Activated T-helper 9 cell treated with anti-CD3 and anti-CD28 coated beads, Interleukin-2, amount 50 U/mL, for 16 hours (primary cell): ENCODE results near the gene LY6G6F.
"Not testable (repeated sequence)": the region's sequence is repeated elsewhere in the genome, so short reads cannot be mapped to it uniquely, and the experiment has no call there.

Source experiments
- DNase-seq: peaks from one replicate; pipeline ENCODE4 v3.0.0-alpha.2; 2020; ENCODE audit warnings: low read depth

LY6G6F gene

DNA sequence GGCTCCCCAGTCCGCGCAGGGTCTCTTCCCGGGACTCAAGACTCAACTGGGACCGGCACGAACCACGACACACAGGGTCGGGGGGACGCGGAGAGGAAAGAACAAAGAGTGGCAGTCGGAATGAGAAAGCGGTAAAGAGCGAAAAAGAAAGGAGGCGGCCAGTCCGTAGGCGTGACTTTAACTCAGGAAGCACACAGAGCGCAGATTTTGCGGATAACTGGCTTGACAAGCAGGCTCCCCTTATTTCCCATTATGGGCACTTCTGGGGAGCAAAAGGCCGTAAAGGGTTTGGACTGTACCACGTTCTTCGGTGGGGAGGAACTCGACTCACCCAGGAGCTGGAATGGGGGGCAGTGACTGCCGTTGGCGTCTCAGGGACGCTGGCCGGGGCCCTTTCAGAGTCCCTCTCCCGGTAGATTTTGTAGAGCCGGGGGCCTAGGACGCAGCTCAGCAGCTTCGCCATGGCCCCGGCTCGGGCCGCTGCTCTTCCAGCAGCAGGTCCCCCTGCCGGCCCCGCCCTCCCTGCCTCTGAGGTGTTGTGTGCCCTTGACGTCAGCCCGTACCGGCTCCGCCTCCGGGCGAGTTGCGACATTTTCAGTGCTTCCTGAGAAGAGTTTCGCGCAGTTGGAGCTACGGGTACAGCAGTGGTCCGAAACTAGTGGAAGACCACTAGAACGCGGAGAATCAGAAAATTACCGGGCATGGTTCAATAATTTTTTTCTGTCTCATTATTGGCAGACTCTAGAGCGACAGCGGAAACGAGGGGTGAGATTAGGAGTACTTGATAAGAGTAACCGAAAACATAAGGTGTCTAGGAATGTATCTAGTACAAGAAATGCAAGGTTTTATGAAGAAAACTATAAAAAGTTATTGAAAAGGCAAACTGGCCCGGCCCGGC is 3.6 kb upstream of the LY6G6F start, which contains the start of gene ABHD16A:
Gene ABHD16A, minus strand, starts transcription at position 506 of the 898 bp plus-strand sequence. Its CDS starts 43 bp downstream, at position 463.
- DNase-seq = peak; percentile 94

DNA sequence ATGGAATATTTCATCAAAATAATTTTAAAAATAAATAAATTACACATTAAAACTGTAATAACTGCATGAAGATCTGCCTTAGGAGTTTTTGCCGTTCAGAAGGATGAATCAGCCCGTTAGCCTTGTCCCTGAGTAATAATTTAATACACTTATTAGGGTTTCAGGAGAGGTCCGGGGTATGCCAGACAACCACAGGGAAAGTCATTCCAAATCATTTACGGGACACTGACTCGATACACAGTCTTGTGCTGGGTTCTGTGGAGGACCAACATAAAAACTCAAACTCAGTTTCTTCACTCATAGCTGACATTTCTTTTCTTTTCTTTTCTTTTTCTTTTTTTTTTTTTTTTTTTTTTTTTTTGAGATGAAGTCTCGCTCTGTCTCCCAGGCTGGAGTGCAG is 735 bp upstream of the LY6G6F start:
- no peak for DNase-seq

DNA sequence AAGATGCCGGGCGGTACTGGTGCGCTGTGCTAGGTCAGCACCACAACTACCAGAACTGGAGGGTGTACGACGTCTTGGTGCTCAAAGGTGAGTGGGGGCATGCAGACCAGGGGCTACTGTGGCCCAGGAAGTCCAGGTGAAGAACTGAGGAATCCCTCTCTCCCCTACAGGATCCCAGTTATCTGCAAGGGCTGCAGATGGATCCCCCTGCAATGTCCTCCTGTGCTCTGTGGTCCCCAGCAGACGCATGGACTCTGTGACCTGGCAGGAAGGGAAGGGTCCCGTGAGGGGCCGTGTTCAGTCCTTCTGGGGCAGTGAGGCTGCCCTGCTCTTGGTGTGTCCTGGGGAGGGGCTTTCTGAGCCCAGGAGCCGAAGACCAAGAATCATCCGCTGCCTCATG is 1.0 kb downstream of the LY6G6F start:
- DNase-seq = no peak

DNA sequence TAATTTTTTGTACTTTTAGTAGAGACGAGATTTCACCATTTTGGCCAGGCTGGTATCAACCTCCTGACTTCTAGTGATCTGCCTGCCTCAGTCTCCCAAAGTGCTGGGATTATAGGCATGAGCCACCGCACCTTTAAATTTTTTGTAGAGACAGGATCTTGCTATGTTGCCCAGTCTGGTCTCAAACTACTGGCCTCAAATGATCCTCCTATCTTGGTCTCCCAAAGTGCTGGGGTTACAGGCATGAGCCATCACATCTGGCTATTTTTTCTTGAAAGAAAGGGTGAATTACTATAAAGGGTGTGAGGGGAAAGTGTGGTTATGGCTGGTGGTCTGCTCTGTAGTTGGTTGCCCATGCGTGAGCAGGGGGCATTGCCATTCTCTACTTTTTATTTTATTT is 1.6 kb downstream of the LY6G6F start:
- DNase-seq = no peak

DNA sequence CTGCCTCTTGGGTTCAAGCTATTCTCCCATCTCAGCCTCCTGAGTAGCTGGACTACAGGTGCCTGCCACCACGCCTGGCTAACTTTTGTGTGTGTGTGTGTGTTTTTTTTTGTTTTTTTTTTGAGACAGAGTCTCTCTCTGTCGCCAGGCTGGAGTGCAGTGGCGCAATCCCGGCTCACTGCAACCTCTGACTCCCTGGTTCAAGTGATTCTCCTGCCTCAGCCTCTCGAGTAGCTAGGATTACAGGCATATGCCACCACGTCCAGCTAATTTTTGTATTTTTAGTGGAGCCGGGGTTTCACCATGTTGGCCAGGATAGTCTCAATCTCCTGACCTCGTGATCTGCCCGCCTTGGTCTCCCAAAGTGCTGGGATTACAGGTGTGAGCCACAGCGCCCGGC is 2.5 kb downstream of the LY6G6F start:
- DNase-seq = not testable (repeated sequence)

DNA sequence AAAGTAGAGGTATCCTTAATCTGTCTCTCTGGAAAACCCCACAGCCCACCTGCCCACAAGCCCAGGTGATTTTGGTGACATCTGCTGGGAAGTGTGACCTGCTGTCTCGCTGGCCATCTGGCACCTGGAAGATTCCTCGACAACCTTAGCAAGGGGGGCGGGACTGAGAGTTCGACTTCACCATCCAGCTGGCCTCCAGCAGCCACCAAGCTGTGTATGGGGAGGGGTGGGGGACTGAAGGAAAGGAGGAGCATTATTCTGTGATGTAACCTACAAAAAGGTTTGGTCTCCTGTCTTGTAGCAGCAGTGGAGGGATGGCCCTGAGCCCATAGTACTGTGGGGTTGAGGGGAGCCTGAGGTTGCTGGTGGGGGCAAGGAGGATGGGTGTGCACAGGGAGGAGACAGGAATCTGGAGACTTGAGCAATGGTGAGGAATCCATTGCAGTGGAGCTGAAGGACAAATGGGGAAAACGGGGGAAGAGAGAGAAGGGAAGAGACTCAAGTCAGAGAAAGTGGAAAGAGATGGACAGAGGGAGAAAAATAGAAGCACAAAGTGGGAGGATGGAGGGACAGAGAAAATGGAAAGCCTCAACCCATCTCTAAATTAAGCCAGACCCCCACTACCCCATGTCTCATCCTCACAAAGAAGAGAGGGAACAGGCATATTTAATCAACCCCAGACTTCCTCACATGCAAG is 4.0 kb downstream of the LY6G6F start:
- DNase-seq = no peak

DNA sequence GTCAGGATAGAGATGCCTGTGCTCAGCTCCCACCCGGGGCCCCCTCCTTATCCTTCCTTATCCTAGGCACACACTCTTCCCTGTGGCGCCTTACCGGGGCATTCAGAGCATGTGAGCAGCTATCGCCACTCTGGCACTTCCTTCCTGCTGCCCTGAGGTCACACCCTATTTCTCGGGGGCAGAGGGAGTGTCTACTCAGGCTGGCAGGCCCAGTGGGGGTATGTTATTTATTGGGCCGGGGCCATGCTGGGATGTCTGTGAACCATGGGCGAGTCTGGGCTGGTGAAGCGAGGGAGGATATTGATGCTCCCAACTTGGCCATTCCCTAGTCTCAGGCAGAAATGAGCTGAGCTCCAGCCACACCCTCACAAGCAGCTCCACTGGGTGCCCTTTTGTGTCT is 4.6 kb downstream of the LY6G6F start:
- no peak for DNase-seq

DNA sequence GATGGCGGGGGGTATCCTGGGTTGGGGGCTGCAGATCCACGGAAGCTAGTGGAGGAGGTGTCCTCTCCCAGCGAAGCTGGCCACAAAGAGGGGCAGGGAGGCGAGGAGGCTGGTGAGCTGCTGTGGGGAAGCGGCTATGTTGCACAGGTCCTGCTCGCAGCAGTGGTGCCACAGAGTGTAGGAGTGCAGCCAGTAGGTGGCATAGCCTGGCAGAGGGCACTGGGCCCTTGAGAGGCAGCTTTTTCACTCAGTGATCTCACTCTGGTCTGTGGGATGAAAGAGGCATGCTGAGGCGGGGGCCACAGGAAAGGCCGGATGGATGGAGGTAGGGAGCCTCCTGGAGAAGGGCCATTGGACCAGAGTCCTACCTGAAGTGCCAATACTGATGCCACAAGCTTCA is 5.6 kb downstream of the LY6G6F start:
- DNase-seq = no peak

DNA sequence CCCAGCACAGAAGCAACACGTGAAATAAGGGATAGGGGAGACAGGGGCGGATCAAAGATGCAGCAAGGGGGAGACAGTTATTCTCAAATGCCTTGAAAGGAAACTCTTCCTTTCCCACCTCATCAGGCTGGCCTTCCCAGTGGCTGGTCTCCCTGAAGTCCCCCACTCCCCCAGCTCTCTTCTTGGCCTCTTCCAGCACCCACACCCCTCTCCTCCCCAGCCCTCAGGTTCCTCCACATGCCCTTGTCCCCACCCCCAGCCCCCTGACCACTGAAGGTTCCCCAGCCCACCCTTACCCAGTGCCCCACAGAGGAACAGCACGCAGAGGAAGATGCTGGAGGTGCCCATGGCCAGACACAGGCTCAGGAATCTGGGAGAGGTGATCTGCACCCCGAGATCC is 6.8 kb downstream of the LY6G6F start:
- no peak for DNase-seq

DNA sequence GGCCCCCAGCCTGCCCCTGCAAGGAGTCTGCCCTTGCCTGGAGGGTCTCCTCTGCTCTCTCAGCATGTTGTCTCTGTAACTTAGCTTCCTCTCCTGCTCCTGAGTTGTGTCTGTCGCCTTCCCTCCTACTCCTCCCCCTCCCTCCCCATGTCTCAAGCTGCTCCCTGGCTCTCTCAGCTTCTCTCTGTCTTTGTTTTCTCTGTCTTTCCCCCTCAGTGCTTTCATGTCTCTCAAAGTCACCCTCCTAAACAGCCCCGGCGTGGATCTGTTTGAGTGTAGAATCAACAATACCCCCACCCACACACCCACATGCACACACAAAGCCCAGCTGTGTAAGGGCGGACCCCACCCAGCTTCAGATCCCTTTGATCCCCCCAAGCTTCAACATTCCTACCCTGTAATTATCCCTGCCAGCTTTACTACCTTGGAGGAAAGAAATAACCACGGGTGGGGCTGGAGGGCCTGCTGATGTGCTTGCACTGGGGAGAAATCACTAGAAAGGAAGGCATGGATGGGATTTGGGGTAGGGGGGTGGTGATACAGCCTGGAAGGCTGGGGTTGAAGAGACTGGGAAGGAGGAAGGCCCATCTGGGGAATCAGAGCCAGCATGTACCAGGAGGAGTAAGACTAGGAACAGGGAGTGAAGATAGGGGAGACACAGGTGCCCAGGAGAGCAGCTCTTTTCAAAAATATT is 7.5 kb downstream of the LY6G6F start:
- DNase-seq = no peak

DNA sequence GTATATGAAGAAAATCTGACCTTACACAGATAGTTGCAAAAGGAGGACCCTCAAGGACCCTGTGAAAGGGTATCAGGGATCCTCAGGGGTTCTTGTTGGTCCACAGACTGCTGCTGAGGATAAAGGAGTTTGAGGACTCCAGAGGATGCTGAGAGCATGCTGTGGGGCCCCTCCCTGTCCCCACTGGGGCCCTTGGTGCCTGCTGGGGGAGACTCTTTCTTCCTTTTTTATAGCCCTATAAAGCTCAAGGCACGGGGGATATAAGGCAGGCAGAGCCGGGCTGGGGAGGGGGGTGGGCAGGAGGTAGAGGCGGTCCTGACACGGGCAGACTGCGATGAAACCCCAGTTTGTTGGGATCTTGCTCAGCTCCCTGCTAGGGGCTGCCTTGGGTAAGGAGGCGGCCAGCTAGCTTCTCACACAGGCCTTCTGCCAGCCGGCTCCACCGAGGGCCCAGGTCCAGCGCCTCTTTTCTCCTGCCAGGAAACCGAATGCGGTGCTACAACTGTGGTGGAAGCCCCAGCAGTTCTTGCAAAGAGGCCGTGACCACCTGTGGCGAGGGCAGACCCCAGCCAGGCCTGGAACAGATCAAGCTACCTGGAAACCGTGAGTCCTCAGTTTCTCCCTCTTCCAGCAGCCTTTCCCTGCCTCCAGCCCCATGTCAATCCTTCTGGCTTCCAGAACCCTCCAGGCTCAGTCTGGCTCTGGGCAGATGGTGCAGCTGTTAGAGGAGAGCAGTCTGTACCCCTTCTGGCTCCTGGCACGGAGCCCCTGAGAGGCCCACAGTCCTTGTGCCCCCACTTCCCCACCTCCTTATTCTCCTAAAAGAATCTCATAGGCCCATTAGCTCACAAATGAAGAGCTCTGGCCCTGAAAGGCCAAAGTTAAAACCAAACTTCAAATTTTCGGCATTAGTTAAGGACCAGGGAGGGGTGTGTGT is 8.6 kb downstream of the LY6G6F start, which contains the start of gene LY6G6D:
Gene LY6G6D, plus strand, starts transcription at position 327 of the 937 bp plus-strand sequence. Its CDS starts 8 bp downstream, at position 335.
- no peak for DNase-seq

DNA sequence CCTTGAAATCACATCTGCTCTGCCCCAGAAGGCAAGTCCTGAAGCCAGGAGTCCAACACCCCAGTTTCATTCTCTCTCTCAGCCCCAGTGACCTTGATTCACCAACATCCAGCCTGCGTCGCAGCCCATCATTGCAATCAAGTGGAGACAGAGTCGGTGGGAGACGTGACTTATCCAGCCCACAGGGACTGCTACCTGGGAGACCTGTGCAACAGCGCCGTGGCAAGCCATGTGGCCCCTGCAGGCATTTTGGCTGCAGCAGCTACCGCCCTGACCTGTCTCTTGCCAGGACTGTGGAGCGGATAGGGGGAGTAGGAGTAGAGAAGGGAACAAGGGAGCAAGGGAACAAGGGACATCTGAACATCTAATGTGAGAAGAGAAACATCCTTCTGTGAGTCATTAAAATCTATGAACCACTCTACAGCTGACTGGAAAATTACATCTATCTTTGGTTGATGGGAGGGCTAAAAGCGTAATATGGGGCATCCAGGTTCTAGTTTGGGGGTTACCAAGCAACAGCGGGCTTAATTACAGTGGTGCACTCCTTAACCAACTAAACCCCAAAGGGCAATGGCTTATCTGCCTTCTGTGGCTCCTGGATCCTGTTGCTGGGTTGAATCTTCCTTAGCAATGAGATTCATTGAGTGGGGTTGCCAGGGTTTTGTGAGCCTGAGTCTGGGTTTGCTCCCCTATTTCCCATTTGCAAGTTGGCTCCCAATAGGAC is 11.0 kb downstream of the LY6G6F start:
- no peak for DNase-seq

DNA sequence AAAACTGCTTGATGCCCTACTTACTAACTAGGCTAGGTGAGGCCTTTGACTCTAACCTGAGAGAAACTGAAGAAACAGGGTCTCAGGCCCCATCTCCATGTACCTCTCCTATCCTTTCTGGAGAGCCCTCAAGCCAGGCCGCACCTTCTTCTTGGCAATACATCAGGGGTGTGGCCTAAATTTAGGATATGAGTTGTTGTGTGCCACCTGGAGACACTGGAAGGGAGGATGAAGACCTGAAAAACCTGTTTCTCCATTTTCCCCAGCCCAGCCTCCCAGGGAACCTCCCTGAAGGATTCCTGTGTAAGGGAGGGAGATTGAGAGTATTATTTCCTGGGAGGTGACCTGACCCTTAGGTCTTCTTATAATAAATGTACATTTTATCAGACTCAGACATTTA is 11.6 kb downstream of the LY6G6F start:
- no peak for DNase-seq

DNA sequence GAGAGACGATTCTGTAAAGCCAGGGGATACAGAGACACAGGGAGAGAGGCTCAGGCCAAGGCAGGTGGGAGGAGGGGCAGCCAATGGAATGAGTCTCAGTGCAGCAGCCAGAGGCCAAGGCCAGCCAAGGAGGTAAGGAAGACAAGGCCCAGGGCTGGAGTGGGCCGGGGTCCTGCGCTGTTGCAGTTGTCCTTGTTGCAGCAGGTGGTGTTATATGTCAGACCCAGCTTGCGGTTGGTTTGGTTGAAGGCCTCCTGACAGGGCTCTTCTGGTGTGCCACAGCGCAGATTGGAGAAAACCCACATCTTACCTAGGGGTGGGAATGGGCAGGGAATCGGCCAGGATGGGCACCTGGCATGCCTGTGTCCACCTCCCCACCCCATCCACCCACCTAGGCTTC is 12.3 kb downstream of the LY6G6F start:
- no peak for DNase-seq

DNA sequence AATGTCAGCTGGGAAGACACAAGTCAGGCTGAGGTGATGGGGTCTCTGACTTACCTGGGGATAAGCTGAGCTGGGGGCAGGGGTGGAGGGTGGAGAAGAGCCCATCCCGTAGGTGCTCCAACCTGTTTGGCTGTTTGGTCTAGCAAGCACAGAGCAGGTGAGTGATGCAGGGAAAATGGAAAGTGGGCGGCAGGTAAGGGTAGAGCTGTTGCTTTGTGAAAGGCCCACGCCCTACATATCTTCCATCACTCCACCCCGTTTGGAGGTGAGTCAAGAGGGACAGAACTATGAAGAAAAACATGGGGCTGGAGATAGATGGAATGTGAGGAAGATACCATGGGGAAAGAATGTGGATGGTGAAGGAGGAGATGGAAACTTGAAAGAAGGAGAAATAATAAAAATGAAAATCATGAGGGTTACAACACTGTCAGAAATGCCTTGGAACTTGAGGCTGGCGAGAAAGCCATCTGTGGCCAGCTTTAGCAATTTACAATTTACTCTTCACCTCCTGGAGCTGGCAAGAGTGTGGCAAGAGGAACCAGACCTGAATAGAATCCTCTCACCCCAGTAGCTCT is 13.6 kb downstream of the LY6G6F start:
- DNase-seq = no peak

DNA sequence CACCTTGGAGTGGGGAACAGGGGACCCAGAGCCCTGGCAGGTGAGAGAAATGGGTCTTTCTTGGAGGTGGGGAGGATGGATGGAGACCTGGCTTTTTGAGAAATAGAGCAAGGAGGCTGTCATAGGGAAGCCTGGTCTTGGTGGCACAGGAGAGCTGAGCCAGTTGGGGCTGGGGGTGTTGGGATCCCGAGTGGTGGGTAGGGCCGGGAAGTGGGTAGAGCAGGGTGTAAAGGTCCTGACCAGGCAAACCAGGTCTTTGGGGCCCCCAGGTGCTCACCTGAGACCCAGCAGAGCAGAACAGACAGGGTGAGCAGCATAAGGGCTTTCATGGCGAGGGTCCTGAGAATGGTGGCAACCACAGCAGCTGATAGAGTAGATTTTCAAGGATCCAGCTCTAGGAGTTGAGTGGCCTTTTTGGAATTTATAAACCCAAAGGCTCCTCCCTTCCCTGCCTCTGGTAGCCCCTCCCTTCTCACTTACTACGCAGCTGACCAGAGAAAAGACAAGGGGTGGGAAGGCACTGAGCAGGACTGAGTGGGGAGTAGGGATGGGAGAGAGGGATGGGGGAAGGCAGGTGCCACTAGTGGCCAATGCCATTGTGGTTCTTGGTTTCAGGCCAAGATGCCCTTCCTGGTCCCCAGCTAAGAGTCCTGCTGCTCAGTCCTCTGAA is 14.8 kb downstream of the LY6G6F start, which contains the start of gene LY6G6C:
Gene LY6G6C, minus strand, starts transcription at position 396 of the 670 bp plus-strand sequence. Its CDS starts 67 bp downstream, at position 329.
- no peak for DNase-seq

DNA sequence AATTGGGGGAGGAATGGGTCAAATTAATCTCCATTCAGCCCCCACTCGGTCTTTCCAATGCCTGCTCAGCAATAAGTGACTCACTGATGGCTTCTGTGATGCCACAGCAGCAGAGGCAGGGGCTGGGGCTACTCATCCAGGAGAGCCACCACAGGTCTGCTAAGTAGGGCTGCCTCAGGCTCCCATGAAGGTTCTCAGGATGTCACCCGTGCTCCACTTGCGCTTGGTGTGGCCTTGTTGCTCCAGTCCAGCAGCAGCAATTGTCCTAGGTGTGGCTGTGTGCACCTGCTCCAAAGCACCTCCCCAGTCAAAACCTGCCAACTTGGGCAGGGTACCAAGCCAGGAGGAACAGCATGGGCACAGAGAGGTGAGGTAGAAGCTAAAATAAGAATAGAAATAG is 15.5 kb downstream of the LY6G6F start:
- DNase-seq = no peak

DNA sequence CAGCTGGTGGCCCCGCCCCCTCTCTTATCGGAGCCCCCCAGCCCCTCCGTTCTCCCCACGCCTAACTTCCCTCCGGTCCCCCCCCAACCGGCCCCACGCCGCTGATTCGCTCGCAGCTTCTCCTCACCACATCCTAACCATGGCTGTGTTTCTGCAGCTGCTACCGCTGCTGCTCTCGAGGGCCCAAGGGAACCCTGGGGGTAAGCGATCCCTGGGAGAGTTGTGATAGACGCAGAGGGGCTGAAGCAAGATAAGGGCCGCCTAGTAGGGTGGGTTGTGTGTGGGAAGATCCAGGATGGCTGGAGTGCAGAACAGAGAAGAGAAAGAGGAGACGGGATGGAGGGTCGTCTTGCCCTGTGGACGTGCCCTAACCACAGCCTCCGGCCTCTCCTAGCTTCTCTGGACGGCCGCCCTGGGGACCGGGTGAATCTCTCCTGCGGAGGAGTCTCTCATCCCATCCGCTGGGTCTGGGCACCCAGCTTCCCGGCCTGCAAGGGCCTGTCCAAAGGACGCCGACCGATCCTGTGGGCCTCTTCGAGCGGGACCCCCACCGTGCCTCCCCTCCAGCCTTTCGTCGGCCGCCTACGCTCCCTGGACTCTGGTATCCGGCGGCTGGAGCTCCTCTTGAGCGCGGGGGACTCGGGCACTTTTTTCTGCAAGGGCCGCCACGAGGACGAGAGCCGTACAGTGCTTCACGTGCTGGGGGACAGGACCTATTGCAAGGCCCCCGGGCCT is 16.7 kb downstream of the LY6G6F start, which contains the start of gene MPIG6B:
Gene MPIG6B, plus strand, starts transcription at position 129 of the 735 bp plus-strand sequence. Its CDS starts 11 bp downstream, at position 140.
- DNase-seq = no peak
